ENCODE results near the gene RGPD4.

Gene RGPD4

DNA sequence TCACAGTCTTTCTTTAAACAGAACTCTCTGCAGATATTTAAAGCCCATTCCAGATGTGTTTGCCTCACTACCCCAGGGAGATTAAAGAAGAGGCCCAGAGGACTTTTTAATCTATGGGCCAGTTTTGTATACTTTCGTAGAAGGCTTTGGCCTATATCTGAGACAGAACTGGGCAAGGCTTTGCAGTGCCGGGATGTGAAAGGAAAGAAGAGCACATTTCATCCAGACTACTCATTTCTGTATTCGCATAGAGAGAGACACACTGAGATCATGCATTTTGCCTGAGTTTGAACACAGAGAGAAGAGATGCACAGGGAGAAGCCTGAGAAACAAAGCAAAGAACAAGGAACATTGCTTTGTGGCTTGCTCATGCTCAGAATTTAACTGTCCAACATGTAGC lies 104.7 kb downstream of the RGPD4 start:
- DNase-seq = no peak

DNA sequence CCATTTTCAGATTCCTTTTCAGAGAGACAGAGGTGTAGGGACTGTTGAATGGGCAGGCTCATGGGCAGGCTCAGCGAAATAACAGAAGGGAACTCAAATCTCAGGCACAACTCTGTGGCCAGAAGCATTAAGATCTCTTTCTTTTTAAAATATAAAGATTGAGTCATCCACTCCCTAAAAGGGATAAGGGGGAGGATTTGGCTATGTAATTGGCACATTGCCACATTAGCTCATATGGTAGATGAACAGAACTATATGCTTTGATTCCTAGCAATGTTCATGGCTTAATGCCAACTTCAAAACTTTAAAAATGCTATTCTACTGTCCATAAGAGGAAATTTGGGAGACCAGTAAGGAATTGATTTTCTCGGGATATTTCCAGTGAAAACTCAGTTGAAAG lies 105.8 kb downstream of the RGPD4 start:
- DNase-seq = no peak

DNA sequence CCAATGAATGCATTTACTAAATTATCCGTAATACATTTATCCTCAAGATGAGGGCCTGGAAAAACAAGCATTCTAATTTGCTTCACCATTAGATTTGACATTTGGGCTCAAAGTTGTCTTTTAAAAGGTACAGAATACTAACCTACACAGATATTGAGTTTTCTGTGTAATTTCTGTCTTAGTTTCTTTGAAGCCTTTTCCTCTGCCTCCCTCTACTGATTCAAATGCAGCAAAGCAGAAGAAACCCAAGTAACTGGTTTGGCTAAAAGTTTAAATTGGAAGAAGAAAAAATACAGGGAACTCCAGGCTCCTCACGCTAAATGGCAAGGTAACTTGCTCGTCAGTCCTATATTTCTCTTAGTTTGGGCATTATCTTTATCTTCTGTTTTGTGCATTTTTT lies 106.3 kb downstream of the RGPD4 start:
- no peak for DNase-seq

DNA sequence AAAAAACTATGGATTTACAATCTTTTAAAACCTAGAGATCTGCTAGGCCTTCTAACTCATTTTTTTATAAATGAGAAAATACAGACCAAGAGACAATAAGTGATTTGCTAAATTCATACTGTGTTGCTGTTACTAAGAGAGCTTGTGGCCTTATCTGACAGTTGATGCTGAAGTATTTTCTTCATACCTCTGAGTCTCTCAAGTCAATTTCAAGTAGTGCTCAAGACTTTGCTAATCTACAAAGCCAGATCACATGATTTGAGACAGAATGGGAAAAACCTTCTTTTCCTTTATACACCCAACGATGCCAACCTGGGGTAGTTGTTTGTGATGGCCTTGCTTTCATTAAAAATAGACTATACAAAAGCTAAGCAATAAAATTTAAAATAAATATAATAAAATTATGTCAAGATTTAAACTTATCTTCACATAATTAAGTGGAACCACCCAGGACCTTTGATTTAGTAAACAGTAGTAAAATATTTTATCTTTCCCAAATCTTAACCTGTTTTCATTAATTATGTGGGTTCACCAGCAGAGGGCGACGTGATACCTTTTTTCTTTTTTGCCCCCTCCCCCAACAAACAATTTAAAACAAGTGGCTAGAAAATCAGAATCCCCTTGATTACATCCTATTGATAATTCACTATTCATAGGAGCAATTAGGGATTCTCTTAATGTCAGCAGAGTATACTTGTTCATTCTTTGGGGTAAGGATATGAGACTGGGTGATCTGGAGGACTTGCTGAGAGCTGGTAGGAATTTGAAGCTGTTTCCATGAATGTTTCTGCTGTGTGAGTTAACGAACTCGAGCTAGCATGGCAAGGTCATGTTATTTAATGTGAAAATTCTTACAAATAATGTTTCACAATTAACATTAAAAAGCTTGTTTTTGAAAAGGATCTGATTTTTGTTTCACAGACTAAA lies 110.0 kb downstream of the RGPD4 start:
- DNase-seq = no peak

Data from CD4-positive, alpha-beta T cell treated with Interleukin-17A for 1 hour (primary cell).